GM21423 (cell line): ENCODE measurements around the gene THOP1.

ENCODE experiments used
- ATAC-seq: cut with Tn5 transposase; IDR thresholded peaks from one replicate; pipeline ENCODE4 v1.9.1; 2021; ENCODE audit warnings: mild to moderate bottlenecking, moderate library complexity; ENCODE audit not compliant: unreplicated experiment

The THOP1 gene

GRCh38 chr19:2761876-2762782 is 23.2 kb upstream of the THOP1 start:
- no peak for ATAC-seq

GRCh38 chr19:2762783-2763496 is 22.4 kb upstream of the THOP1 start:
- no peak for ATAC-seq

- no peak for ATAC-seq
Observed at GRCh38 chr19:2763687-2764086, 21.6 kb upstream of the THOP1 start.

- ATAC-seq, result no peak
Observed at GRCh38 chr19:2764945-2765344, 20.4 kb upstream of the THOP1 start.

GRCh38 chr19:2765376-2765775 is 19.9 kb upstream of the THOP1 start:
- no peak for ATAC-seq

- ATAC-seq, result no peak
Observed at GRCh38 chr19:2766594-2767372, 18.5 kb upstream of the THOP1 start.

- ATAC-seq, result no peak
Observed at GRCh38 chr19:2767688-2768087, 17.6 kb upstream of the THOP1 start.

- no peak for ATAC-seq
Observed at GRCh38 chr19:2768365-2769132, 16.8 kb upstream of the THOP1 start.

GRCh38 chr19:2769218-2769617 is 16.1 kb upstream of the THOP1 start:
- ATAC-seq, result no peak

GRCh38 chr19:2770055-2771013 is 15.0 kb upstream of the THOP1 start:
- ATAC-seq, result no peak

- no peak for ATAC-seq
Observed at GRCh38 chr19:2771786-2772674, 13.3 kb upstream of the THOP1 start.

- ATAC-seq, result no peak
Observed at GRCh38 chr19:2774083-2774679, 11.1 kb upstream of the THOP1 start.

GRCh38 chr19:2774953-2775555 is 10.2 kb upstream of the THOP1 start:
- no peak for ATAC-seq

GRCh38 chr19:2775556-2776430 is 9.5 kb upstream of the THOP1 start:
- ATAC-seq, result no peak

- ATAC-seq, result no peak
Observed at GRCh38 chr19:2777952-2778683, 7.2 kb upstream of the THOP1 start.

- no peak for ATAC-seq
Observed at GRCh38 chr19:2779121-2779740, 6.1 kb upstream of the THOP1 start.
